ENCODE results near the gene TECPR2.

The TECPR2 gene, protein sequence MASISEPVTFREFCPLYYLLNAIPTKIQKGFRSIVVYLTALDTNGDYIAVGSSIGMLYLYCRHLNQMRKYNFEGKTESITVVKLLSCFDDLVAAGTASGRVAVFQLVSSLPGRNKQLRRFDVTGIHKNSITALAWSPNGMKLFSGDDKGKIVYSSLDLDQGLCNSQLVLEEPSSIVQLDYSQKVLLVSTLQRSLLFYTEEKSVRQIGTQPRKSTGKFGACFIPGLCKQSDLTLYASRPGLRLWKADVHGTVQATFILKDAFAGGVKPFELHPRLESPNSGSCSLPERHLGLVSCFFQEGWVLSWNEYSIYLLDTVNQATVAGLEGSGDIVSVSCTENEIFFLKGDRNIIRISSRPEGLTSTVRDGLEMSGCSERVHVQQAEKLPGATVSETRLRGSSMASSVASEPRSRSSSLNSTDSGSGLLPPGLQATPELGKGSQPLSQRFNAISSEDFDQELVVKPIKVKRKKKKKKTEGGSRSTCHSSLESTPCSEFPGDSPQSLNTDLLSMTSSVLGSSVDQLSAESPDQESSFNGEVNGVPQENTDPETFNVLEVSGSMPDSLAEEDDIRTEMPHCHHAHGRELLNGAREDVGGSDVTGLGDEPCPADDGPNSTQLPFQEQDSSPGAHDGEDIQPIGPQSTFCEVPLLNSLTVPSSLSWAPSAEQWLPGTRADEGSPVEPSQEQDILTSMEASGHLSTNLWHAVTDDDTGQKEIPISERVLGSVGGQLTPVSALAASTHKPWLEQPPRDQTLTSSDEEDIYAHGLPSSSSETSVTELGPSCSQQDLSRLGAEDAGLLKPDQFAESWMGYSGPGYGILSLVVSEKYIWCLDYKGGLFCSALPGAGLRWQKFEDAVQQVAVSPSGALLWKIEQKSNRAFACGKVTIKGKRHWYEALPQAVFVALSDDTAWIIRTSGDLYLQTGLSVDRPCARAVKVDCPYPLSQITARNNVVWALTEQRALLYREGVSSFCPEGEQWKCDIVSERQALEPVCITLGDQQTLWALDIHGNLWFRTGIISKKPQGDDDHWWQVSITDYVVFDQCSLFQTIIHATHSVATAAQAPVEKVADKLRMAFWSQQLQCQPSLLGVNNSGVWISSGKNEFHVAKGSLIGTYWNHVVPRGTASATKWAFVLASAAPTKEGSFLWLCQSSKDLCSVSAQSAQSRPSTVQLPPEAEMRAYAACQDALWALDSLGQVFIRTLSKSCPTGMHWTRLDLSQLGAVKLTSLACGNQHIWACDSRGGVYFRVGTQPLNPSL (N-terminal part only)

DNA sequence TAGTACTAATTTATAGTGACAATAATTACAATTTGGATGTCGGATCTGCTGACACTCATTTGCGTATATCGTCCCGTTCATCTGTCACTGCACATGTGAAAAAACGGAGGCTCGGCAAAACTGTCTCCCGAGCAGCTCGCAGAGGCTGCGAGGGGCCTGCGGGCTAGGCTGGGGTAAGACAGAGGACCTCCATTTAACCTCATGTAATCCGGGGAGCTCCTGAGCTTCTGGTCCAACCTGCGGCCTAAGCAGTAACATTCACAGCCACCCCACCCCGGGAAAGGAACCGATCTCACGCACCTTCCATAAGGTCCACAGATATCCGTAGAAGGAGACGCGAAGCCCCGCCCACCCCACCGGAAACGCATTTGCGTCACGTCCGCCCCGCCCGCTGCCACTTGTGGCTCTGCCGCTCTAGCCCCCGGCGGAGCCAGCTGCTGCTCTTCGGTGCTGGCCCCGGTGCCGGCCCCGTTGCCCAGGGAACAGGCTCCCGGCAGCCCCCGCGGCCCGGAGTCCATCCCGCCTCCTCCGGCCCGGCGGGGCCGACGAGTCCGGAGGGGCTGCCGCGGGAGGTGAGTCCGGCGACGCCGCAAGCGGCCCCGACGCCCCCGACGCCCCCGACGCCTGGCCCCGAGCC is at the start of gene TECPR2, which contains the start of gene CINP:
TSS of gene TECPR2 (plus strand) at position 397 of the 637 bp plus-strand sequence. CDS start 13,781 bp downstream, outside the sequence.
TSS of gene CINP (minus strand) at position 346 of the 637 bp plus-strand sequence. CDS start at position 307, 39 bp downstream.
- Histone ChIP-seq H3K36me3 (peaks cover under 1 to 14% (median 13%) of the 10 kb centered on the region in 3 donors), H3K27me3 (no peaks in the 10 kb centered on the region), H3K27ac (peak within 1 kb of the TSS; percentile 95), H3K4me1 (peaks cover 0 to 27% (median 21%) of the 10 kb centered on the region in 4 donors), H3K9me3 (no peaks in the 10 kb centered on the region), H3K4me3 (peak within 1 kb of the TSS; percentile 91 to 97)
- TF ChIP-seq, protein P1, sequence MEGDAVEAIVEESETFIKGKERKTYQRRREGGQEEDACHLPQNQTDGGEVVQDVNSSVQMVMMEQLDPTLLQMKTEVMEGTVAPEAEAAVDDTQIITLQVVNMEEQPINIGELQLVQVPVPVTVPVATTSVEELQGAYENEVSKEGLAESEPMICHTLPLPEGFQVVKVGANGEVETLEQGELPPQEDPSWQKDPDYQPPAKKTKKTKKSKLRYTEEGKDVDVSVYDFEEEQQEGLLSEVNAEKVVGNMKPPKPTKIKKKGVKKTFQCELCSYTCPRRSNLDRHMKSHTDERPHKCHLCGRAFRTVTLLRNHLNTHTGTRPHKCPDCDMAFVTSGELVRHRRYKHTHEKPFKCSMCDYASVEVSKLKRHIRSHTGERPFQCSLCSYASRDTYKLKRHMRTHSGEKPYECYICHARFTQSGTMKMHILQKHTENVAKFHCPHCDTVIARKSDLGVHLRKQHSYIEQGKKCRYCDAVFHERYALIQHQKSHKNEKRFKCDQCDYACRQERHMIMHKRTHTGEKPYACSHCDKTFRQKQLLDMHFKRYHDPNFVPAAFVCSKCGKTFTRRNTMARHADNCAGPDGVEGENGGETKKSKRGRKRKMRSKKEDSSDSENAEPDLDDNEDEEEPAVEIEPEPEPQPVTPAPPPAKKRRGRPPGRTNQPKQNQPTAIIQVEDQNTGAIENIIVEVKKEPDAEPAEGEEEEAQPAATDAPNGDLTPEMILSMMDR (IDR thresholded peaks at IDR 0.05): no peak
- intact Hi-C loops (cut with DNase I; ENCODE audit: low total_unique reads): loop anchor here (5.0 kb wide), 1 partner anchor 145 kb away; the partner anchor contains the start of gene ANKRD9
- peak; percentile 98 to 99 for DNase-seq

DNA sequence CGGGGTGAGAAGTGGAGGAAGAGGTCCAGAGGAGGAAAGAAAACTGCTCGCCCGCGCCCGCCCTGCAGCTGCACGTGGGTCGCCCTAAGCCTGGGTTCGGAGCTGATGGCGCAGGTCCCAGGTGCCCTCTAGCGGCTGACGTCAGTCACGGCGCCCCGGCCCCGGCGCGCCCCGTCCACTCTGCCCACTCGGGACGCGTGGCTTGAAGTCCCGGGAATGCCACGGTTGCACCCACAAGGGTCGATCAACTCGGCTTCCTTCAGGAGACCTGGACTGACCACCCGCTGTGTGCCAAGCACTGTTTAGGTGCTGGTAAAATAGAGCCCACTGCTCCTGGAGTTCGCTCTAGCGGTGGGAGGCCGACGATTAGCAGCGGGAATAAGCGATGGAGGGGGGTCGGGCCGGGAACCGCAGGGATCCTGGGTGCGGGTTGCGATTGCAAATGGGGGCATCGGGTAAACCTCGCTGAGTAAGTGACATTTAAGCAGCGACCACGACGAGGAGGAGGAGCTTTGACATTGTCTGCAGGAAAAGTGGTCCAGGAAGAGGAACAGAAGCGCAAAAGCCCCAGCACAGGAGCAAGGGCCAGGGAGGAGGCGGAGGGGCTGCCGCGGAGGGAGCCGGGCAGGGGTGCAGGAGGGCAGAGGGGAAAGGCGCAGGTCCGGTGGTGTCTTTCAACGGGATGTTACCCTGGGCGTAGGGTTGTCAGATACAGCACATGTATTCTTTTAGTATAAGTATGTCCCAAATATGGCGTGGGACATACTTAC is 48.3 kb upstream of the TECPR2 start:
- H3K27ac ChIP-seq: peak overlapping the region; percentile 19 to 37
- intact Hi-C loops (cut with DNase I; ENCODE audit: low total_unique reads): loop anchor here (5.0 to 10.0 kb wide), 4 partner anchors 77 to 1313 kb away; partner anchors contain the start of gene KLC1
- no peaks in the 10 kb centered on the region for H3K9me3 ChIP-seq
- no peaks in the 10 kb centered on the region for H3K27me3 ChIP-seq
- peak overlapping the region; percentile 47 to 57 for H3K4me3 ChIP-seq
- H3K36me3 ChIP-seq: no peaks in the 10 kb centered on the region
- H3K4me1 ChIP-seq: peaks cover 0 to 35% (median 16%) of the 10 kb centered on the region in 4 donors
- TF ChIP-seq, protein P1 (IDR thresholded peaks at IDR 0.05): peak; percentile 90 to 96
- peak; percentile 82 to 90 for DNase-seq

DNA sequence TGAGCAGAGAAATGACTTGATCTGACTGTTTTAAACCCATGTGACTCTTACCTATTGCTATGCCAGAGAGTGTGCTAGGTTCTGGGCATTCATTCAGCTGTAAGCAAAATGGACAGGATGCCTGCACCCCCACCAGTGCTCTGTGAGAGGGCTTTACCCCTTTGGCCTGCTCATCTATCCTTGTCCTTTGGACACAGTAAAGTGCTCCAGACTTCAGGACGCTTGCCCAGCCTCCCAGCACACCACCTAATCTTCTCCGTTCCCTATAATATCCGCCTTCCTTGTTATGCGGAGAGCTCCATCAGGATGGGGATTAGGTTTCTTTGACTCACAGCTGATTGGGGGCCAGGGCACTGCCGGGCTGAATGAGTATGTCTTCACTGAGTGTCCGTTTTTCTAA is 47.6 kb upstream of the TECPR2 start:
- Histone ChIP-seq H3K4me1 (peaks cover 0 to 36% (median 18%) of the 10 kb centered on the region in 4 donors), H3K27me3 (no peaks in the 10 kb centered on the region), H3K36me3 (no peaks in the 10 kb centered on the region), H3K4me3 (no peak overlapping the region), H3K27ac (peak overlapping the region; percentile 94 to 97), H3K9me3 (no peaks in the 10 kb centered on the region)
- DNase-seq: no peak
- intact Hi-C loops (cut with DNase I; ENCODE audit: low total_unique reads): loop anchor here (5.0 to 10.0 kb wide), 2 partner anchors 170 to 1312 kb away; partner anchors contain the start of gene KLC1
- TF ChIP-seq, protein P1 (IDR thresholded peaks at IDR 0.05): no peak

DNA sequence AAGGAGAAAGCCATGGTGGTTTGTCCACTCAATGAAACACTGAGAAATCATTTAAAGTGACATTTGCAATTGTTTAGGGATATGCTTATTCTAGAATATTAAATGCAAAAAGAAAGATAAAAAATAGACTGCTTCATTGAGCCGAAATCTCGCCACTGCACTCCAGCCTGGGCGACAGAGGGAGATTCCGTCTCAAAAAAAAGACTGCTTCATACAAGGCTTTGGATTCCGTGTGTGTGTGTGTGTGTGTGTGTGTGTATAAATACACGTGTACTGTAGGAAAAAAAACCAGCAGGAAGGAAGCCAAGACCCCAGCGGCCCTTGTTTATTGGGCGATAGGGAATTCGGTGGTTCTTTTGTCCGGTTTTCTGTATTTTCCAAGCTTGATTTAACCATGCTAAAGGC is 46.4 kb upstream of the TECPR2 start:
- Histone ChIP-seq H3K36me3 (no peaks in the 10 kb centered on the region), H3K27me3 (no peaks in the 10 kb centered on the region), H3K4me3 (peak overlapping the region; percentile 52 to 64), H3K4me1 (peaks cover 0 to 45% (median 28%) of the 10 kb centered on the region in 4 donors), H3K9me3 (no peaks in the 10 kb centered on the region), H3K27ac (peak overlapping the region; percentile 94 to 97)
- TF ChIP-seq, protein P1 (IDR thresholded peaks at IDR 0.05): no peak
- intact Hi-C loops (cut with DNase I; ENCODE audit: low total_unique reads): loop anchor here (5.0 to 10.0 kb wide), 2 partner anchors 172 to 1311 kb away; partner anchors contain the start of gene KLC1
- peak; percentile 45 to 74 for DNase-seq
